Measurements from ENCODE around the gene PPP2R3A.
"Not testable (repeated sequence)": the region's sequence is repeated elsewhere in the genome, so short reads cannot be mapped to it uniquely, and the experiment has no call there.

- not testable (repeated sequence) for TF ChIP-seq CTCF (IDR thresholded peaks at IDR 0.05; ENCODE audit: extremely low read depth in 1 of 2, insufficient read depth in 1 of 2, low read depth in 1 of 2, low read length in 2 of 2); EZH2 (IDR thresholded peaks at IDR 0.05; ENCODE audit: borderline replicate concordance, low read depth, low read length, severe bottlenecking); POLR2A (IDR thresholded peaks at IDR 0.05; ENCODE audit: low read depth, low read length); POLR2AphosphoS5 (IDR thresholded peaks at IDR 0.05; ENCODE audit: insufficient read depth, low read depth, low read length); MAX (IDR thresholded peaks at IDR 0.05; ENCODE audit: insufficient read depth, insufficient read length); MYC (IDR thresholded peaks at IDR 0.05; ENCODE audit: low read depth, low read length); JUN (IDR thresholded peaks at IDR 0.05; ENCODE audit: borderline replicate concordance, insufficient read depth, insufficient read length, low read depth)
Observed at GRCh38 chr3:136192195-136192594, 226.7 kb downstream of the PPP2R3A start.

All from endothelial cell of umbilical vein (primary cell).